Dermis microvascular lymphatic vessel endothelial cell (primary cell): ENCODE measurements around the gene PPME1. TPM values are rescaled to one million over a fixed set of nuclear protein-coding genes. Genes with fewer than 3 reads are reported as not detected.
A peak's percentile ranks its signal among the peaks of the same experiment; 100 is the strongest.

Experiments used
- DNase-seq, 2 donors: peaks; one replicate each; pipeline versions ENCODE4 v3.0.0 to v3.0.0-alpha.2; 2010; ENCODE audit warnings: low read depth in 2 of 2
- total RNA-seq: library from RNA; depleted of rRNA; stranded (reverse); fragments of >200 nt; gene quantifications from 2 replicates; pipeline ENCODE4 v1.2.1, GENCODE V29; 2014

Gene PPME1
- total RNA-seq, 1 donor from 2014 or later: 21.3 TPM

DNA sequence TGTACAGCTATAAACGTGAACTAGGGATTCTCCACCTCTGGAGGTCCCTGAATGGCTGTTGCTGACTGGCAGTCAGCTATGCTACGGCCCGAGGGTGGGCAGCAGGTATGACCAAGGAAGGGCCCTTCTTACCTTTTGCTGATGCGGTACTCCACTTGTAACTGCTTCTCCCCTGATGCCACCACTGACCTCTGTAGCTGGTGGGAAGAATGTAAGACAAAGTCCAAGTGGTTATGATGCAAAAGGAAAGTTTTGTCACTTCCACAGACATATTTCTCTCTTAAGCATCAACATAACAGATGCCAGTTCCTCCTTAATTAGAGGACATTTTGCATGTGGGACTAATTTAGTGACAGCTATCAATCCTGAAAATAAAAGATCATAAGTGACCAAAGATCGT lies 108.2 kb downstream of the PPME1 start:
- no peak for DNase-seq

DNA sequence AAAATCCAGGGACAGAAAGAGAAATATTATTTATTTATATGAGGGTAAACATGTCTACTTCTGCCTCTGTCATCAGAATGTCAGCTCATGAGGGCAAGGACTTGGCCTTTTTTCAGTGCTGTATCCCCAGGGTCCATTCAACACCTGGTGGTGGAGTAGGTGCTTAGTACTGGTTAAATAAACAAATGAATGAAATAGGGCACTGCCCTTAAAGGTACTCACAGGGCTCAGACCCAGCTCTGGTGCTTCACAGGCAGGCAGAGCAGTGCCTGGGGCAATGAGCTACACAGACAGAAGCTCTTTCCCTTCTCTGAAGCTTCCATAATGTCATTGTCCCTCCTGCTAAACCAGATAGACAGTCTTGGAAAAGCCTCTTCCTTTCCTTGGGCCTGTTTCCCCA lies 109.4 kb downstream of the PPME1 start:
- DNase-seq: no peak

GRCh38 chr11:74282421-74282820 lies 111.3 kb downstream of the PPME1 start:
- DNase-seq: no peak

GRCh38 chr11:74282914-74283371 lies 111.9 kb downstream of the PPME1 start:
- no peak for DNase-seq

DNA sequence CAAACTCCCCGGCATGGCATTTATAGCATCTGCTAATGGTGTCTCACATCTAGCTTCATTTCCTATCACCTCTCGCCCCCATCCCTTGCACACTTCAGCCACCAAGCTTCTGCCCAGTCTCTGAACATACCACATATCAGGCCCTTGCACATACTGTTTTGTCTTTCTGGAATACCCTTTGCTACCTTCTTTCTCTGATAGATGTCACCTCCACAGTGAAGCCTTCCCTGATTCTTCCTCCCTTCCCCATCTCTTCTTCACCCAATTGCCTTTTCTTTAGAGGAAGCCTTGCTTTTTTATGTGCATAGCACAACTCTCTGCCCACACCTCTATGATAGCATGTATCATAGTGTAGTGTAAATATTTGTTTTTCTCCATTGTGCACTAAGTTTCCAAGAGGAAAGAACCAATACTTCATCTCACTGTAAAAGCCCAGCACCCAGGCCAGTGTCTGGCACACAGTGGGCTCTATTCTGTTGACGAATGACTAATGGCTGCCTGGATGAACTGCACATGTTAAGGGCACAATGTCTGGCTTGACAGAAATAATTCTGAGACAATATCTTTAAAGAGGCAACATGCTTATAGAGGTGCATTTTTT lies 112.6 kb downstream of the PPME1 start:
- no peak for DNase-seq

- no peak for DNase-seq
Measured at GRCh38 chr11:74284466-74284865, 113.4 kb downstream of the PPME1 start.

GRCh38 chr11:74288161-74288560 lies 117.1 kb downstream of the PPME1 start:
- peak; percentile 24 to 93 for DNase-seq

GRCh38 chr11:74288911-74289310 lies 117.8 kb downstream of the PPME1 start:
- DNase-seq: peak in 1 of 2 donors; percentile 58

DNA sequence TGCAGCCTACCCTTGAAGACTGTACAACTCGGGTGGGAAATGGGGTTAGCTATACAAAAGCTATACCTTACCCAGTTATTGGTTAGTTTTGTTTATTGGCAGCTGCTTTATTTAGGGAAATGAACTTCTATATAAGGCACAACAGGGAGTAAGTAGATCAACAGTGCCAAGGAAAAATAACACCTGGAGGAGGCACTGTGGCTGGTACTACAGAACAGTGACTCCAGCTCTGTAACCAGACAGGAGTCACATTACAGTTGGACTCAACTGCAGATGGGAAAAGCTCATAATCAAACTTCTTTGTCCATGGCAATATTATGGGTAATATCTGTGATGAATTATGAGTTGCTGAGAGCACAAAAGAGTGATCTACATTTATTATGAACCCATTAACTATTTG lies 126.4 kb downstream of the PPME1 start:
- DNase-seq: no peak

DNA sequence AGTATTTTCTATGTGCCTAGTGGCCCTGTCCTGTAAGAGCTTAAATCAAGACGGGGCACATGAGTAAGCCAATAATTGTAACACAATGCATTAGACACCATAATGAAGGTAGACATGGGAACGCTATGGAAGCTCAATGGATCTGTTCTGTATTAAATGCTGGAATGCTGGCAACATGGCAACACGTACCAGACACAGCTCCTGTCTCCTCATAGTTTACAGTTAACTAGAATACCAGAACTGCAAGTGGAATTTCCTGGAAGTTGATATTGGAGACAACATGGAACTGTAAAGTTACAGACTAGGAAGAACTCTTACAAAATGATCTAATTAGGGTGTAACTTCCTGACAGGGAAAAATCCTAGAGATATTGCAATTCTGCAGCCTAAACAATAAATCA lies 127.9 kb downstream of the PPME1 start:
- DNase-seq: no peak

Other genes with a start within 250 kb of the PPME1 start
- gene DNAJB13, start 220.3 kb upstream of the PPME1 start, total RNA-seq: 0.13 TPM in 1 of 2 replicates, not detected in the other
- 3.7 and 7.6 TPM in 2 replicates for gene UCP2, start 188.4 kb upstream of the PPME1 start, total RNA-seq
- under 0.01 and 0.38 TPM in 2 replicates for gene UCP3, start 162.2 kb upstream of the PPME1 start, total RNA-seq
- gene C2CD3, start 287 bp upstream of the PPME1 start, total RNA-seq: 7.1 and 12.5 TPM in 2 replicates
- 48.3 and 77.2 TPM in 2 replicates for gene P4HA3, start 140.4 kb downstream of the PPME1 start, total RNA-seq
- 36.6 and 55.6 TPM in 2 replicates for gene PGM2L1, start 227.1 kb downstream of the PPME1 start, total RNA-seq